SKM-1 treated with dmso at 0.1 percent for 144 hours (cell line): Measurements from ENCODE around the gene ADCY2.

Experiments used
- DNase-seq: peaks from one replicate; lab custom pipeline; 2025; ENCODE audit not compliant: unreplicated experiment; lab: John Stamatoyannopoulos, UW

ADCY2 gene

DNA sequence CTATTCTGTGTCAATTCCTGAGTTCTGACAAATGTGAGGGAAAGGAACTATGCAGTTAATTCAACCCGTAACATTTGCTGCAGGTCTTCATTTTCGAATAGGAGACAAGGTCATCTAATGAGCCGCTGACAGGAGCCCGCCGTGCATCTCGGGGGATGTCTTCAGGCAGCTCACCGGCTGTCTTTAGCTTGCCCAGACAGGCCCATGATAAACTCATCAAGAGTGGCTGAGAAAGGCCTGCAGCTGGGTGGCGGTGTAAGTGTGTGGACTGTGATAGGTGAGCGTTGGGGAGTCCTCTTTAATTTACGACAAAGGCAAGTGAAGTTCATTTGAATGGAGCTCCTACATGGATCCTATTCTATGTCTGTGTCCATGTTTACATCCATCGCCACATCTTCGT, 190.5 kb downstream of the ADCY2 start:
- no peak for DNase-seq

DNA sequence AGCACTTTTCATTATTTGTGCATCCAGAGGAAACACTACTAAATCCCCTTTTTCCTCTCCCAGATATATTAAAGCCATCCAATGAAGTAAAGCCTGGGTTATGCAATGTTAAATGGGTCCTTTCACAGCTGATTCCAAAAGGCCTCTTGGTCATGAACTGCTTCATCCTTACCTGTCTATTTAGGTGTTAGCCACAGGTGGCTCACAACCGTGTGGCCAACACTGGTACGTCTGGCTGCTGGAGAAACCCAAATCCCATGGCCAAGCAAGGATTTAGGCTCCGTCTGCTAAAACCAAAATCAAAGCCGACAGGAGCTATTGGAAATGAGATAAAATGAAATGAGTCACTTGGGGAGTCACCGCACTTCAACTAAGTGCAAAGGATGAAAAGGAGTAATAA, 193.9 kb downstream of the ADCY2 start:
- no peak for DNase-seq

DNA sequence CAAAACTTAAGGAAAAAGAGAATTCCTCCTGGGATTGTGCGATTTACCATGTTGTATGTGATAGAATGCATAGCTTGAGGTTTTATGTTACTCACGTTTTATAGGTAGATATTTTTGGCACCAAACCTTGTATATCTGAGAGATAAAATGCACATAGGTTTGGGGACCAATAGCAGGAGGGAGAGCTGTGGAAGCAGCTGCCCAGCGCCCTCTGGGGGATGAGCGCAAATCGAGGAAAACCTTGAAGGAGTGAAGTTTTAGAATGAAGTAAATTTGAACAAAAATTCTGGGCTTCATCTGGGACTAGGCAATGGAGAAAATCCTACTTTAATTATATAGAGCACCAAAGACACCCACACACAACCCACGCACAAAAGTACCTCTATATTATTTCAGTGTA, 197.0 kb downstream of the ADCY2 start:
- DNase-seq = no peak

DNA sequence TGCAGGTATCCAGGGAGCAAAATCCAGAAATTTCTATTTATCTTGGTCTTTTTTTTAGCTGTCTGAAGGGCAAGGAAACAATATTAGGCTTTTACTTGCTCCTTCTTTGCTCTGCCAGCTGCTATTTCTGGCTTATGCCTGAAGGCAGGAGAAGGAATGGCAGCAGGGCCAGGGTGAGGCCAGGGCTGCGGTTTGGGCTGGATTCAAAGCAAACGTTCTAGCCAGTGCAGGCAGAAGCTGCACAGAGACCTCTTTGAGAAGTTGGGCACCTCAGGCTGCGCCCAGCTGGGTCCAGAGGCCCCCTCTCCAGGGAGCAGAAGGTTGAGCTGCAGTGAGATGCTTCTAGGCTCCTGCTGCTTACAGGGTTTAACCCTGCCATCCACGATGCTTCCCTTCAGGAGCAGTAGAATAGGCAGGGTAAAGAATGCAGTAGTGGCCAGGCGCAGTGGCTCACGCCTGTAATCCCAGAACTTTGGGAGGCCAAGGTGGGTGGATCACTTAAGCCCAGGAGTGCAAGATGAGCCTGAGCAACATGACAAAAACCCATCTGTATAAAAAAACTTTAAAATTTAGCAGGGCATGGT, 201.2 kb downstream of the ADCY2 start:
- DNase-seq = no peak

DNA sequence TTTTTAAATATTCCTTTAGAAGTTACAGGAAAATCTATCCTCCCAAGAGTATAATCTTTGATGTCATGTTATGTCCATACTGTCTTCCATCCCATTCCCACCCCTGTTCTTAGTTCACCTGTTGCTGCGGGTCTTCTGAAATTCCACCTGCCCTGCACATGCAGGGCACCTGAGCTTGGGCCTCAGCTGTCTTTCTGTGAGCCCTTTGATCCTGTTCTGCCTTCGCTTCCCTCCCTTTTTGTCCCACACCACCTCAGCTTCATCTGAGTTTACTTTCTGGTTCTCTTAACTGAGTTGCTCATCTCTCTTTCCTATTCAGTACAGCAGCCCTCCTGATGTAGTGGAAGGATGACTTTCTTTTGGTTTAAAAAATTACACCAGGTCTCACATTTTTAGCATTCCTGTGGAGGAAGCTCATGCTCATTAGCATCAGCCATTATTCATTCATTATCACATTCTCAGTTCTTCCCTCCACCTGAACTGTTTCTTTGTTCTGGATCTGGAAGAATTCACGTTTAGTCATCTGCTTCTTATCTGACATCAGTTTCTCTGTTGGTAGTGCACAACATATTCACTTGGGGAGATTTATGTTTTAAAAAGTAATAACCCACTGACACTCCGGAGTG, 211.0 kb downstream of the ADCY2 start:
- no peak for DNase-seq

DNA sequence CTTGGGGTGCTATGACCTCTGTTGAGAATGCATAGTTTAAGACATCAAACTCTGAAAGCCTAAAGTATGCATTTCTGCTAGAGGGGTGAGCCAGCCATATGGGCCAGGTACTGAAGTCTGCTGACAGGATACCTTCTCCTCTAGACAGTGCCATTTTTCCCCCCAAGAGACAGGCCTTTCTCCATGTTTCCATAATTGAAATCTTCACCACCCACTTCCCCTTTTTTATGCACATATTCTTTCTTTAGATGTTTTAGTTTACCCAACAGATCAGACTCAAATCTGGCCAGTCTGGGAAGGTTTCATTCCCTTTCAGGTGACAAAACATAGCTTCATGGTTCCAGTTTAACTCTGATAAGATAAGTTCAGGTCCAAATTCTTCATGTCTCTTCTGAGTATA, 212.8 kb downstream of the ADCY2 start:
- DNase-seq = no peak

DNA sequence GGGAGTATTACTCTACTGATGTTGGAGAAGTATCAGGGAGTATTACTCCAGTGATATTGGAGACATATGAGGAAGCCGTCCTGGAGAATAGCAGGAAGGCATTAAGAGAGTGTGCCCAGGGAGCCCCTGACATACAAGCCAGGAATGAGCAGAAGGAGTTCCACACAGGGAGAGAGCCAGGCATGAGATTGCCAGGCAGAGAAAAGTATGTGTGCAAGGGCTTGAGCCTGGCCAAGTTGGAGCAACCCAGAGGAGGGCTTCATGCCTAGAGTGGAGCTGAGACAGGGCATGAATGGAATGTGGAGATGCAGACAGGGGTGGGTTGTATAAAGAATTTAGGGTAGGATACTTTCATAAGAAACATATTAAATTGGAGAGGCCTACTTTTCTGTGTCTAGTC, 213.8 kb downstream of the ADCY2 start:
- no peak for DNase-seq

DNA sequence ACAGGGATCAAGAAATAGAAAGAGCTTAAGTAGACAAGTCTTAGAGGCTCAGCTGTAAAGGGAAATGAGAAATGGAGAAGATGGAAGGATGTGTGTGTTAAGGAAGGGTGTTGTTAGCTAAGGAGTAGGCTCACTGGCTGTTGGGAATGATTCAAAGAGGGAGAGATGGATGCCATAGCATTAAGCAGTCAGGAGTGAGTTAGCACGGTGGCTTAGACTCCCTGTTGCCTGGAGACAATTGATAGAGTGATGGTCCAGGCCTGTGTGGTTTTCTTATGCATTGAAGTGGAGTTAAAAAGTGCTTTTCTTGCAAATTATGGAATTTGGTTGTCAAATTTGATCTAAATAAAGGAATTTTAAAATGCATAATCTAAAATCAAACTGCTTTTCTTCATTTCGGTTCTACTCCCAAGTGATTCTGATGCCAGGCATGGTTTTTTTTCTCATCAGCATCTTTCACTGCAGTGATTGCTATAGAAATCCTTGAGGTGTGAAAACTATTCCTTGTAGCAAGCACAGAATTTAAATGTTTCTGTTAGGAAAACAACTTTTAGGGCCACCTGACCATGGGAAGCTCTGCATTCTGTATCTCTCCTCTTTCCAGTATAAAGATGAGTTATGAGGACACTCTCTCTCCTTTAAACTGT, 214.7 kb downstream of the ADCY2 start:
- DNase-seq = no peak

DNA sequence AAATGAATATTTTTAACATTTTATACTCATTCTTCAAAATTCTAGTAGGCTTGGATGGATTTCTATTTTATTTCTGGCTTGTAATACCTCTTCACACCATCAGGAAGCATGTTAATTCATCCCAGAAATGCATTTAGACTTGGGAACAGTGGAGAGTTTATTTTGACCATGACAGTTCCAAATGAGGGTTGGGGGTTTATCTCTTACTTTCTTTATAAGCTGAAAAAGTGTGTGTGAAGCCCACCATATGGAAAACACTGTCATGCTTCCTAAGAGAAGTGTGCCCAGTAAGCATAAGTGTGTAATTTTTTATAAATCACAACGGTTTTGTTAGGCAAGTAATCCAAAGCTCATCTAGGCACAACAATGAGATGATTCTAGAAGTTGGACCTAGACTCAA, 215.6 kb downstream of the ADCY2 start:
- no peak for DNase-seq

DNA sequence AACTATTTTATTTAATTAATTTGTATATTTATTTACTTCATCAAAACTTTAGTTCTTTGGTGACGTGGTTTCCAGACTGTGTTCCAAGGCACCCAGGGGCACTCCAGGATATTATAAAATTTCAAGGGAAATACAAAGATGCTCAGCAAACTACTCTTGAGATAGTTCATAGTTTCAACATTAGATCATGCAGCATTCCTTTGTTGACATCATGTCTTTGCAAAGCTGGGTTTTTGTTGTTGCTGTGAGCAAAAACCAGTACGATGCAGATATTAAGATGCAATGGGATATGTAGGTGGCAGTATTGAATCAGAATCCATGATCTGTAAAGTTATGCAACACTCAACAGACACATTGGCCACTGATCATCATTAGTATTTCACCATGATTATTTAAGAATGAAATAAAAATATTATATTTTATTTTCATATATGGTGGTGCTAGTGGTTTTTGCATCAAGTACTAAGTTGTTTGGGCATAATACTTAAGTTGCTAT, 219.7 kb downstream of the ADCY2 start:
- no peak for DNase-seq

DNA sequence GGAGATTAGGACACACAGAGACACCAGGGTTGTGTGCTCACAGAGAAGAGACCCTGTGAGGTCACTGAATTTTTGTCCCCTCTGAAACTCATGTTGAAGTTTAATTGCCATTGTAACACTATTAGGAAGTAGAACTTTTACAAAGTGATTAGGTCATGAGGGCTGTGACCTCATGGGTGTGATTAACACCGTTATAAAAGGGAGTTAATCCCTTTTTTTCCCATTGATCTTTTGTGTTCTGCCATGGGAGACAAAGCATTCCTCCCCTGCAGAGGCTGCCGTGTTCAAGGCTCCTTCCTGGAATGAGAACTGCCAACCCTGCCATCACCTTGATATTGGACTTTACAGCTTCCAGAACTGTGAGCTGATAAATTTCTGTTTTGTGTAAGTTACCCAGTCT, 221.0 kb downstream of the ADCY2 start:
- DNase-seq = no peak

DNA sequence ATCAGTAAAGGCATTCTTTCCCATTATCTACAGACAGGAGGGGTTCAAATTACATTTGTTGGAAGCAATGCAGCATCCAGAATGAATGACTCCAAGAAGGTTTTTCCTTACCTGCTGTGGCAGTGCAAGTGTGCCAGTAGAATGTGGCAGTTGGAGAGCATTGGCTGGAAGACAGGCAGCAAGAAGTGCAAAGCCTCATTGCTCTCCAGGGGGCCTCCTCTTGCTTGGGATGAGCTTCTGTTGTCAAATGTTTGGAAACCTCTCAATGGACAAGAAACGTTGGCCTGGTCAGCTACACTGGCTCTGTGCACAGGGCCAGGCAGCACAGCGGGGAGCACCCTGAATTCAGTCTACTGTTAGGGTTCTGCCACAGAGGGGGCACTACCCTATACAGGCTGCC, 226.6 kb downstream of the ADCY2 start:
- DNase-seq = no peak

DNA sequence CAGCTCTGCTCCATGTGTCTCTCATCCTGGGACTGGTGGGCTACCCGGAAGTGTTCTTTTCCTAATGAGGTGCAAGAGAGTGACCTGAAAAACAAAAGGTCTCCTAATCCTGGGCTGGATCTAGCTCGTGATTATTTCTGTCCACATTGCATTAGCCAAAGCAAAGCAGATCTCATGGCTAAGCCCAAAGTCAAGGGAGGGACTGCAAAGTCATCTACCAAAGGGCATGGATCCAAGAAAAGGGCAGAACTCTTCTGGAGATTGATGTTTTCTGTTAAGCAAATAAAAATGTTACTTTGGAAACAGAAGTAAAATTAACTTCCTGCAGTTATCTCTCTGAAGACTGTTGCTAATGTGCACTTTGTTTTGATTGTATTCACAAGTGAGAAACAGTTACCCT, 229.8 kb downstream of the ADCY2 start:
- no peak for DNase-seq

DNA sequence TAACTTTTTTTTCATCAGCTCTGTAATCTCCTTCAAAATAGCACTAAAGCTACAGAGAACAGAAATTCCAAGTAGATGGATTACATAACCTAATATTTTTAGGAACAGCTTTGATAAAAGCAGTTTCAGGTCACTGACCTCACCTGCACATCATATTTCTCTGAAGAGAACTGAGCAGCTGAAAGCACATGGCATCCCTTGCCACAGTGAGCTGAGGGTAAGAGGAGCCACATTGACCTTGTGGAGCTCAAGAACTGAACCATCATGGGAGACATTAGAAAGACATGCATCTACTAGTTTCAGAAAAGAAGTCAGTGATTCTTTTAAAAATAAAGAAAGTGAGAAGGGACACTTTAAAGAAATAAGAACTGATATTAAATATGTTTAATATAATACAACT, 232.3 kb downstream of the ADCY2 start:
- no peak for DNase-seq

DNA sequence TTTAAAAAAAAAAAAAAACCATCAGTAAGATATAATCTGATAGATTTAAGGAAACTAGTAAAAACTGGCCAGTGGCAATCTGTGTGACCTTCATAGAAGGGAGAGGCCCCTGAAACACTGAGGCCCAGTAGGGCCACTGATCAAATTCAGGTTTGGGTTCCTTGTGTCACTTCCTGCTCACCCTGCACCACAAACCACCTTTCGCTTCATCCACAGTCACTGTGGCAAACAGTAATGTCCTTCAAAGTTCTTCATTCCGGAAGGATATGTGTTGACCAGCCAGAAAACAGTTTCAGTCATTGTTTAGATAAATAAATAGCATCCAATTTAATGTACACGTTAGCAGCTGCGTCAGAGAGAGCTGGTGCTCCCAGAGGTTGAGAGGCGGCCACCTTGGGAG, 232.9 kb downstream of the ADCY2 start:
- DNase-seq = no peak

DNA sequence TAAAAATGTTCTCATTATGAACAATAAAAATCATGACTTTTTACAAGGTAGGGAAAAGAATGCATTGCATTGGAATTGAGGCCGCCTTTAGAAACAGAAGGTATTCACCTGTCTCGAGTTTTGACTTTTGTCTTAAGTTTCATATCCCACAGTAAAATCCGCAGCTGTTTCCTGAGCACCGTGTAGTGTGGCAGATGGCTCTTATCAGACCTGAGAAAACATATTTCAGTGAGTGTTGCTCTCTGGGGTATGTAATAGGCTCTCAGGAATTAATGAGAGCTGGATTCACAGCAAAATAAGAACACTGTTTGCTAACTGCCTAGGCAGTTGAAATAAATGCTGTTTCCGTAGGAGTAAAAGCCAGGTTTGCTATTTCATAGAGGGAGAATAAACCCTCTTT, 233.6 kb downstream of the ADCY2 start:
- no peak for DNase-seq

DNA sequence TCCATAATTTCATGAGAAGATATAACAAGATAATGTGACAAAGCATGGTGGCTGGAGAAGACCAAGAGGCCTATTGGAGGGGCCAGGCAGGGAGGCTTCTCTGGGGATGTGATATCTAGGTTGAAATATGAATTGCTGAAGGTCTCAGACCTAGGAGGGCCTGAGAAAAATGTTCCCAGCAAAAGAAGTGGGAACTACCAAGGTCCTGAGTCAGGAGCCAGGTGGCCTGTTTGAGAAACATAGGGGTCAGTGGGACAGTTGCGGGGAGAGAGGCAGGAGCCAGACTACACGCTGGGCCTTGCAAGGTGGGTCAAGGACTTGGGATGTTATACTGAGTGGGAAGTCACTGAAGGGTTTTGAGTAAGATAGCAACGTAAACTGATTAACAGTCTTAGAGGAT, 238.9 kb downstream of the ADCY2 start:
- no peak for DNase-seq

DNA sequence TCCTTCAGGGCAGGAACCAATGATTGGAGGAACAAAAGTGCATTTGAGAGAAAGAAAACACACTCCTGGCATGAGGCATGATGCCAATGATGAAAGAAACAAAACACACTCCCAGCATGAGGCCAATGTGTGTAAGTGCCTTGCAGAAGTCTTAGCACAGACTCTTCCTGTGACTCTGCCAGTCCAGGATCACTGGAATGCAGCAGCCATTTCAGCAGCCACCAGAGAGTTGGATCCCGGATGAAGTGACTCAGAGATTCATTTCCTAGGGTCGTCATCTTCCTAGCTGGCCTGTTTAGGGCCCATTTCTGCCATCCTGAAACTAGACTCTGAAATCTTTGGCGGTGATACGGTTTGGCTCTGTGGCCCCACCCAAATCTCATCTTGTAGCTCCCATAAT, 242.5 kb downstream of the ADCY2 start:
- DNase-seq = no peak

DNA sequence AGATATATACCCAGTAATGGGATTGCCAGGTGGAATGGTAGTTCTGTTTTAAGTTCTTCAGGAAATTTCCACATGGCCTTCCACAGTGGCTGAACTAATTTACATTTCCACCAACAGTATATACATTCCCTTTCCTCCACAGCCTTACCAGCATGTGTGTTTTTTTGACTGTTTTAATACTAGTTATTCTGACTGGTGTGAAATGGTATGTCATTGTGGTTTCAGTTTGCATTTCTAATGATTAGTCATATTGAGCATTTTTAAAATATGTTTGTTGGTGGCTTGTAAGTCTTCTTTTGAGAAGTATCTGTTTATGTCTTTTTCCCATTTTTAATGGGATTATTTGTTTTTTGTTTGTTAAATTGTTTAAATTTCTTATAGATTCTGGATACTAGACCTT, 246.1 kb downstream of the ADCY2 start:
- no peak for DNase-seq

DNA sequence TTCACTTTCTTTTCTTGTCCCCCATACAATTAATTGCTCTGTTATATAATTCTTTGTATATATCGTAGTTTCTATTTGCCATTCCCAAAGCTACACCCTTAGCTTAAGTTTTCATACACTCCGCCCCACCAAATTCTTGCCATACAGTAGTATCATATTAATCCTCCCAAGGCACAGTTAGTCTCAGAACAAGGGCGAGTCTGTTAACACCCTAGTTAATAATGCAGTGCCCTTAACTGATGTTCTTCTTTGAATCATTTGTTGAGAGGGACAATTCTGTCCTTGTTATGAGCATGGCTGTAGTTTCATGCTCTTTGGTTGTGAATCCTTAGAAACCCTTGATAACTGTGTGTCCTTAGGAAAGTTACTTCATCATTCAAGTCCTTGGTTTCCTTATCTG, 248.8 kb downstream of the ADCY2 start:
- no peak for DNase-seq

DNA sequence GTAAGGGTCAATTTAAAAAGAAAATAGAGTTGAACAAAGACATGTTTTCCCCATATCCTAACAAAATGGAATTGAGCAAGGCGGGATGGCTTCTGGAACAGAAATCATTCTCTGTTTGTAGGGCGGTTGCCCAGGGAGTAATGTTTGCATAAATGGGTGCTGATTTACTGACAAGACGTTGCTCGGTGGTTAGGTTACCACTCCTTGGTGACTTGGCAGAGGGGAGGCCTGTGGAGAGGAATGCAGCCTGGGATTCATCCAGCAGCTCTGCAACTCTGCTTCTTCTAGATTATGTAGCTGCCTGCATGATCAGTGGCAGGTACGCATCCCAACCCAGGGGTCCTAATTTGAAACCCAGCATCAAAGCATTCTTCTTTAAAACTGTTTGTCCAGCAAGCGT, 254.8 kb downstream of the ADCY2 start:
- DNase-seq = no peak

DNA sequence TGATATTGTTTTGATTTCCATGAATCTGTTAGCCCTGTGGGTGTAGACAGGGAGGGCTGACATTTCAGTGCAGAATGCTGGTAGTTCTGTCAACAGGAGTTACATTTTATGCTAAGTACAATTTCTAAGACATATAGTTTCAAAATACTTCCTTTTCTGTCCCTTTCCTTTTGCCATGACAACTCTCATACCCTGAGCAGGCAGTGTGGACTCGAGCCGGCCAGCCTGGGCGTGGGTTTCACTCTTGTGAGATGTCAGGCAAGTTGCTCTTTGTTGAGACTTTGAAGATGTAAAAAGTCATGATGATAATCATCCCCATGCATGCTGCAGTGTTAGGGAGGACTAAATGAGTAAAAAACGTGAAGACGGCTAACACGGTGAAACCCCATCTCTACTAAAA, 257.1 kb downstream of the ADCY2 start:
- DNase-seq = no peak

DNA sequence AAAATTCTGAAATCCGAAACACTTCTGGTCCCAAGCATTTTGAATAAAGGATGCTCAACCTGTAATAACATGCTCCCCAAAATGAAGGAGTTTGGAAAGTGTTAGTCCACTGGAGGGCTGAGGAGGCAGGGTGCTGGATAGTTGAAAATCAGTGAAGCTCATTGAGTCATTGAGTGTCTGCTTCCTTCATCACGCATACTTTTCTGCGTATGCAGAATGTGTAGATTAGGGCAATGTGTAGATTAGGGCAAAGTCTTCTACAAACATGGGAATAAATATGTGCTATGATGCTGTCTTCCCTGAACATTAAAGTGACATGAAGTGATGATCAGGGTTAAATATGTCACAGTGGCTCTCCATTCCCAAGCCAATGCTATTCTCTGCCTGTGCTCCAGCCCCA, 261.2 kb downstream of the ADCY2 start:
- no peak for DNase-seq
